Neuronal stem cell (in vitro differentiated cells): ENCODE measurements around the gene RCOR3.

Experiments
- DNase-seq: peaks from one replicate; pipeline ENCODE4 v3.0.0-alpha.2; 2013; ENCODE audit warnings: low spot score
- H2AFZ ChIP-seq: one replicate; pipeline ENCODE4 v1.6.1; 2013; ENCODE audit warnings: mild to moderate bottlenecking, low read length, inconsistent platforms
- H2AK5ac ChIP-seq: 2 replicates; pipeline ENCODE4 v1.6.1; 2013; ENCODE audit warnings: low read depth, mild to moderate bottlenecking, inconsistent platforms, low read length, moderate library complexity, mixed read lengths
- H2BK120ac ChIP-seq: 2 replicates; pipeline ENCODE4 v1.6.1; 2013; ENCODE audit warnings: low read depth, mild to moderate bottlenecking, inconsistent platforms, low read length, moderate library complexity, mixed read lengths
- H2BK12ac ChIP-seq: one replicate; pipeline ENCODE4 v1.6.1; 2013; ENCODE audit warnings: low read length, inconsistent platforms
- H2BK15ac ChIP-seq: 2 replicates; pipeline ENCODE4 v1.6.1; 2013; ENCODE audit warnings: mild to moderate bottlenecking, low read length, inconsistent platforms, mixed read lengths
- H2BK5ac ChIP-seq: one replicate; pipeline ENCODE4 v1.6.1; 2013; ENCODE audit warnings: inconsistent platforms, mild to moderate bottlenecking, low read length, moderate library complexity
- H3K14ac ChIP-seq: one replicate; pipeline ENCODE4 v1.6.1; 2013; ENCODE audit warnings: low read length, inconsistent platforms
- H3K18ac ChIP-seq: 2 replicates; pipeline ENCODE4 v1.6.1; 2013; ENCODE audit warnings: low read length, inconsistent platforms
- H3K23ac ChIP-seq: 2 replicates; pipeline ENCODE4 v1.6.1; 2013; ENCODE audit warnings: low read depth, mild to moderate bottlenecking, mixed read lengths, low read length, inconsistent platforms; ENCODE audit not compliant: poor library complexity
- H3K27ac ChIP-seq: replicated peaks from 3 replicates; pipeline ENCODE4 v1.5.1; 2013; ENCODE audit warnings: low read length, inconsistent platforms
- H3K27me3 ChIP-seq, 3 experiments: 2 replicates each; pipeline ENCODE4 v1.6.1; 2013; ENCODE audit warnings: low read length in 3 of 3, mild to moderate bottlenecking in 2 of 3, inconsistent platforms in 1 of 3, low read depth in 1 of 3, mixed read lengths in 1 of 3, moderate library complexity in 1 of 3; ENCODE audit not compliant: control insufficient read depth in 3 of 3, insufficient read depth in 3 of 3
- H3K36me3 ChIP-seq, 2 donors: replicated peaks in 1 of 2; 2 replicates each; pipeline ENCODE4 v1.6.1; 2013; ENCODE audit warnings: low read length in 2 of 2; ENCODE audit not compliant: control insufficient read depth in 2 of 2, insufficient read depth in 2 of 2
- H3K4ac ChIP-seq: 2 replicates; pipeline ENCODE4 v1.6.1; 2013; ENCODE audit warnings: inconsistent platforms, mild to moderate bottlenecking, low read length, moderate library complexity
- H3K4me1 ChIP-seq, 2 donors: 1 replicate in 1 of 2; 2 replicates in 1 of 2; pipeline ENCODE4 v1.6.1; 2013; ENCODE audit warnings: low read length in 2 of 2, low read depth in 1 of 2; ENCODE audit not compliant: control insufficient read depth in 2 of 2, insufficient read depth in 1 of 2
- H3K4me2 ChIP-seq: one replicate; pipeline ENCODE4 v1.6.1; 2013; ENCODE audit warnings: mild to moderate bottlenecking, low read length, inconsistent platforms; ENCODE audit not compliant: insufficient read depth, poor library complexity, severe bottlenecking
- H3K4me3 ChIP-seq, 2 donors: 2 replicates each; pipeline ENCODE4 v1.5.1; 2013; ENCODE audit warnings: low read length in 2 of 2, mild to moderate bottlenecking in 2 of 2, inconsistent platforms in 1 of 2, moderate library complexity in 1 of 2
- H3K79me1 ChIP-seq: one replicate; pipeline ENCODE4 v1.6.1; 2013; ENCODE audit warnings: low read depth, mild to moderate bottlenecking, inconsistent platforms, low read length, moderate library complexity
- H3K9ac ChIP-seq: one replicate; pipeline ENCODE4 v1.6.1; 2013; ENCODE audit warnings: mild to moderate bottlenecking, low read depth, low read length, inconsistent platforms; ENCODE audit not compliant: poor library complexity
- H3K9me3 ChIP-seq, 2 donors: replicated peaks in 1 of 2; 2 replicates each; pipeline versions ENCODE3 to v1.6.1; 2013; ENCODE audit warnings: low read length in 2 of 2, mild to moderate bottlenecking in 2 of 2, inconsistent platforms in 1 of 2, low read depth in 1 of 2, mixed read lengths in 1 of 2, moderate library complexity in 1 of 2; ENCODE audit not compliant: control insufficient read depth in 2 of 2, insufficient read depth in 1 of 2
- H4K8ac ChIP-seq: one replicate; pipeline ENCODE4 v1.6.1; 2013; ENCODE audit warnings: low read depth, mild to moderate bottlenecking, inconsistent platforms, low read length, moderate library complexity
- H4K91ac ChIP-seq: one replicate; pipeline ENCODE4 v1.6.1; 2013; ENCODE audit warnings: low read length, low read depth, mild to moderate bottlenecking, inconsistent platforms; ENCODE audit not compliant: poor library complexity
- WGBS, 2 donors: extraction: QIAGEN DNeasy Blood & Tissue Kit; methylation state at CpG; one replicate each; pipeline ENCODE4 v1.1.7; 2013; ENCODE audit warnings: missing lambda C conversion rate in 2 of 2, mixed read lengths in 1 of 2; ENCODE audit not compliant: insufficient read length in 2 of 2, insufficient replicate concordance in 1 of 2; ENCODE audit errors: extremely low coverage in 2 of 2; 5-methylcytosine and 5-hydroxymethylcytosine counted together

Gene RCOR3

DNA sequence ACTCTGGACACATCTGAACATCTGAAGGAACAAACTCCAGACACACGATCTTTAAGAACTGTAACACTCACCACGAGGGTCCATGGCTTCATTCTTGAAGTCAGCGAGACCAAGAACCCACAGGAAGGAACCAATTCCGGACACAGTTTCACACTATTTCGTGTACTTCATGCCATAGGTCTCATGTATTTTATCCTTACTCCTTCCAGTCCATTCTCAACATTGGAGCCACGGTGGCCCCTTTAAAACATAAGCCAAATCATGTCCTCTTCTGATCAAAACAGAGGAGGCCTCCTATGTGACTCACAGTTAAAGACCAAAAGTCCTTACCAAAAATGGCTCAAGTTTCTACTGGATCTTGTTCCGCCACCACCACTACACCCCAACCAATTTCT is 29.8 kb upstream of the RCOR3 start:
- no peak overlapping the region for H3K4ac ChIP-seq
- no peak overlapping the region for H2AFZ ChIP-seq
- H2BK5ac ChIP-seq: no peak overlapping the region
- no peak overlapping the region for H3K18ac ChIP-seq
- H3K4me1 ChIP-seq: no peaks in the 10 kb centered on the region
- H3K4me3 ChIP-seq: no peak overlapping the region
- H3K27me3 ChIP-seq: no peaks in the 10 kb centered on the region
- H3K27ac ChIP-seq: no peak overlapping the region
- H3K23ac ChIP-seq: no peak overlapping the region
- no peak overlapping the region for H2AK5ac ChIP-seq
- no CpG with 5 or more reads among the region's 7 CpGs for WGBS, 2 donors
- no peak overlapping the region for H4K91ac ChIP-seq
- DNase-seq: no peak
- no peak overlapping the region for H2BK15ac ChIP-seq
- no peak overlapping the region for H3K14ac ChIP-seq
- no peak overlapping the region for H3K4me2 ChIP-seq
- H3K36me3 ChIP-seq: no peaks in the 10 kb centered on the region
- H3K9ac ChIP-seq: no peak overlapping the region
- no peaks in the 10 kb centered on the region for H3K79me1 ChIP-seq
- H4K8ac ChIP-seq: no peak overlapping the region
- no peak overlapping the region for H2BK12ac ChIP-seq
- H2BK120ac ChIP-seq: no peak overlapping the region
- no peaks in the 10 kb centered on the region for H3K9me3 ChIP-seq

DNA sequence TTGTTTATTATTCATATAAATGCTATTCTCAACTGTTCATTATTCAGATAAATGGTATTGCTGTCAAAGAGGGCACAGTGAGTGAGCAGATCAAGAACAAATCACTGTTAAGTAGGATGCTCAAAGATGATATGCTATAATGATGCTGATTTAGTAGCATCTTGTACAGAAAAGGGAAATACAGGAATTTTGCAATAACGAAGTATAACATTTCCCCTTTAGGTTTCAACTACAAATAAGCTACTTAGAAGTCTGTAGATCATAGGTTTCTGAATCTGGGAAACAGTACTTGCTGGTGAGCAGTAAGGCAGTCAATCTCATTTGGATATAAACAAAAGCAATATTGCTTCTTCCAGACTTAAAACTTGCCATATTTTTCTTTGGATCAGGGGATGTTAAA is 27.3 kb upstream of the RCOR3 start:
- Histone ChIP-seq H3K18ac (no peak overlapping the region), H3K36me3 (no peaks in the 10 kb centered on the region), H2BK120ac (no peak overlapping the region), H2BK12ac (no peak overlapping the region), H4K8ac (no peak overlapping the region), H2AK5ac (no peak overlapping the region), H2BK15ac (no peak overlapping the region), H3K4me3 (no peak overlapping the region), H3K23ac (no peak overlapping the region), H3K4ac (no peak overlapping the region), H3K27me3 (no peaks in the 10 kb centered on the region), H3K14ac (no peak overlapping the region), H3K4me2 (no peak overlapping the region), H2AFZ (no peak overlapping the region), H3K9me3 (no peaks in the 10 kb centered on the region), H3K4me1 (no peaks in the 10 kb centered on the region), H3K27ac (no peak overlapping the region), H3K9ac (no peak overlapping the region), H3K79me1 (no peaks in the 10 kb centered on the region), H4K91ac (no peak overlapping the region), H2BK5ac (no peak overlapping the region)
- DNase-seq: no peak
- no CpG with 5 or more reads among the region's 1 CpG for WGBS, 2 donors

DNA sequence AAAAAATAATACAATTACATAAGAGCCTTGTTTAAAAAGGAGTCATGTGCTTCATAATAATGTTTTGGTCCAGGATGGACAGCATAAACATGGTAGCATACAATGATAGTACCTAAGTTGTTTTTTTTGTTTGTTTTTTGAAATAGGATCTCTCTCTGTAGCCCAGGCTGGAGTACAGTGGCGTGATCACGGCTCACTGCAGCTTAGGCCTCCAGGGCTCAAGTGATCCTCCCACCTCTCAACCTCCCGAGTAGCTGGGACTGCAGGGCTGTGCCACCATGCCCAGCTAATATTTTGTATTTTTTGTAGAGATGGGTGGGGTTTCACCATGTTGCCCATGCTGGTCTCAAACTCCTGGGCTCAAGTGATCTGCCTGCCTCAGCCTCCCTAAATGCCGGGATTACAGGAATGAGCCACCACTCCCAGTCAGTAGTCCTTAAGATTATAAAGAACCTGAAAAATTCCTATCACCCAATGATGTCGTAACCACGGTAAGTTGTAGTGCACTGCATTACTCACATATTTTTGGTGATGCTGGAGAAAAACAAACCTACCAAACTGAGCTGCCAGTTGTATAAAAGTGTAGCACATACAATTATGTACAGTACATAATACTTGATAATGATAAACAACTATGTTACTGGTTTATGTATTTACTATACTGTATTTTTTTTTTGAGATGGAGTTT is 22.4 kb upstream of the RCOR3 start:
- Histone ChIP-seq H3K4me2 (no peak overlapping the region), H3K79me1 (no peaks in the 10 kb centered on the region), H3K18ac (no peak overlapping the region), H2AFZ (no peak overlapping the region), H4K8ac (no peak overlapping the region), H3K9me3 (no peaks in the 10 kb centered on the region), H2BK5ac (no peak overlapping the region), H3K36me3 (no peaks in the 10 kb centered on the region), H4K91ac (no peak overlapping the region), H3K23ac (no peak overlapping the region), H2BK15ac (no peak overlapping the region), H3K9ac (no peak overlapping the region), H3K14ac (no peak overlapping the region), H3K4me3 (no peak overlapping the region), H2BK12ac (no peak overlapping the region), H2BK120ac (no peak overlapping the region), H3K27ac (no peak overlapping the region), H2AK5ac (no peak overlapping the region), H3K4me1 (no peaks in the 10 kb centered on the region), H3K27me3 (no peaks in the 10 kb centered on the region), H3K4ac (no peak overlapping the region)
- no peak for DNase-seq
- no CpG with 5 or more reads among the region's 6 CpGs for WGBS, 2 donors

DNA sequence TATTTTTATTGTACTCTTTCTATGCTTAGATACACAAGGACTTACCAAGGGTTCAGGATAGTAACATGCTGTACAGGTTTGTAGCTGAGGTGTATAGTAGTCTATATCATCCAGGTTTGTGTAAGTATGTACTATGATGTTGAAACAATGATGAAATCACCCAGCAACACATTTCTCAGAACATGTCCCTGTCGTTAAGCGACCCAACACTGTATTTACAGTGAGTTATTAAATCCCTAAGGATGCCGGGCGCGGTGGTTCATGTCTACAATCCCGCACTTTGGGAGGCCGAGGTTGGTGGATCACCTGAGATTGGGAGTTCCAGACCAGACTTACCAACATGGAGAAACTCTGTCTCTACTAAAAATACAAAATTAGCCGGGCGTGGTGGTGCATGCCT is 21.6 kb upstream of the RCOR3 start:
- H3K36me3 ChIP-seq: no peaks in the 10 kb centered on the region
- H3K9ac ChIP-seq: no peak overlapping the region
- H3K4me3 ChIP-seq: no peak overlapping the region
- no peak overlapping the region for H2AFZ ChIP-seq
- no peak overlapping the region for H3K18ac ChIP-seq
- H3K23ac ChIP-seq: no peak overlapping the region
- H3K14ac ChIP-seq: no peak overlapping the region
- H3K4me1 ChIP-seq: no peaks in the 10 kb centered on the region
- H4K8ac ChIP-seq: no peak overlapping the region
- no peak overlapping the region for H3K4me2 ChIP-seq
- DNase-seq: no peak
- H4K91ac ChIP-seq: no peak overlapping the region
- no peak overlapping the region for H3K27ac ChIP-seq
- WGBS, 2 donors: no CpG with 5 or more reads among the region's 9 CpGs
- no peak overlapping the region for H2AK5ac ChIP-seq
- no peak overlapping the region for H3K4ac ChIP-seq
- no peak overlapping the region for H2BK120ac ChIP-seq
- no peaks in the 10 kb centered on the region for H3K79me1 ChIP-seq
- H2BK15ac ChIP-seq: no peak overlapping the region
- H2BK12ac ChIP-seq: no peak overlapping the region
- H3K27me3 ChIP-seq: peaks cover 0 to 4% (median 0%) of the 10 kb centered on the region in 3 experiments
- H3K9me3 ChIP-seq: no peaks in the 10 kb centered on the region
- no peak overlapping the region for H2BK5ac ChIP-seq
